ENCODE measurements around the gene MGAT4A. TPM values are rescaled to one million over a fixed set of nuclear protein-coding genes. Genes with fewer than 3 reads are reported as not detected.

Gene MGAT4A
- total RNA-seq, 4 donors from 2014 or later, result 12.6 to 50.0 (median 16.1) TPM

DNA sequence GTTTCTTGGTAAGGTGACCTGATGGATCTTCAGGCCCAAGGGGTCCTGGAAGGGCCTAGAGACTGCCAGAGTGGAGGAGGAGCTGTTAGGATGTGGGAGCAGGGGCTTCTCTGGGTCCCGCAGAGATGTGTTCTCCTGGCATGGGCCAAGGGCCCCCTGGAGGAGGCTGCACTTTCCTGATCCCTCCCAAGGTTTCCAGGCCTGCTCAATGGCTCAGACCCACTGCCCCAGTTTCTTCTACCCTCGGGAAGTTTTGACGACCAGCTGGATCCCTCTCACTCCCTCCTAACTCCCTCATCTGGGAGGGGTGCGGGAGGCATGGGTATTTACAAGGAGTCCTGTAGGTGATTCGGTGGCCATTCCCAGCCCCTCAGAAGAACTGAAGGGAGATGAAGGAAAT is 158.7 kb downstream of the MGAT4A start:
- Histone ChIP-seq H3K4me3 (no peak overlapping the region), H3K36me3 (peaks cover 0 to 99% (median 0%) of the 10 kb centered on the region in 3 donors), H3K27me3 (no peaks in the 10 kb centered on the region), H3K9me3 (no peaks in the 10 kb centered on the region), H3K4me1 (no peaks in the 10 kb centered on the region), H3K27ac (no peak overlapping the region)
- TF ChIP-seq, protein P1, sequence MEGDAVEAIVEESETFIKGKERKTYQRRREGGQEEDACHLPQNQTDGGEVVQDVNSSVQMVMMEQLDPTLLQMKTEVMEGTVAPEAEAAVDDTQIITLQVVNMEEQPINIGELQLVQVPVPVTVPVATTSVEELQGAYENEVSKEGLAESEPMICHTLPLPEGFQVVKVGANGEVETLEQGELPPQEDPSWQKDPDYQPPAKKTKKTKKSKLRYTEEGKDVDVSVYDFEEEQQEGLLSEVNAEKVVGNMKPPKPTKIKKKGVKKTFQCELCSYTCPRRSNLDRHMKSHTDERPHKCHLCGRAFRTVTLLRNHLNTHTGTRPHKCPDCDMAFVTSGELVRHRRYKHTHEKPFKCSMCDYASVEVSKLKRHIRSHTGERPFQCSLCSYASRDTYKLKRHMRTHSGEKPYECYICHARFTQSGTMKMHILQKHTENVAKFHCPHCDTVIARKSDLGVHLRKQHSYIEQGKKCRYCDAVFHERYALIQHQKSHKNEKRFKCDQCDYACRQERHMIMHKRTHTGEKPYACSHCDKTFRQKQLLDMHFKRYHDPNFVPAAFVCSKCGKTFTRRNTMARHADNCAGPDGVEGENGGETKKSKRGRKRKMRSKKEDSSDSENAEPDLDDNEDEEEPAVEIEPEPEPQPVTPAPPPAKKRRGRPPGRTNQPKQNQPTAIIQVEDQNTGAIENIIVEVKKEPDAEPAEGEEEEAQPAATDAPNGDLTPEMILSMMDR (IDR thresholded peaks at IDR 0.05), result no peak
- TF ChIP-seq EP300 (IDR thresholded peaks at IDR 0.05) (no peak), POLR2A (IDR thresholded peaks at IDR 0.05) (no peak)
- 85% methylated on average over 5 of the region's 5 CpGs for WGBS, 2 donors
- DNase-seq (ENCODE audit: low spot score in 2 of 2), result no peak

DNA sequence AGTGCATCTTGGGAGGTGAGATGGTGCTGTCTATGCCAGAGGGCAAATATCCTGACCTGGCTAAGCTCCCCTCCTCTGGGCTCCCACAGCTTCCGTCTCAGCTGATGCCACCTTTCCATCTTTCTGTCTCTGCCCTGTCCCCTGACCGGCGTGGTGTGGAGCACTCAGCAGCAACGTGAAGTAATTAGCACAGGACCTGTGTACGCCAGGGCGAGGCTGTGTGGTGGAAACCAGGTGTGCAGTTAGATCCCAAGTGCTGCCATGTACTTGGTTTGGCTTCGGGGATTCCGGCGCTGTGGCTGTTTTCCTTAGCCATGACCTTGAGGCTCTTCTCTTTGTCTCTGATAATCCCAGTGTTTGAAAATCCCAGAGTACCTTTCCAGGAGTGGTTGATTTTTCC is 159.1 kb downstream of the MGAT4A start:
- H3K36me3 ChIP-seq, result peaks cover 0 to 99% (median 0%) of the 10 kb centered on the region in 3 donors
- H3K4me3 ChIP-seq, result no peak overlapping the region
- no peaks in the 10 kb centered on the region for H3K9me3 ChIP-seq
- no peak overlapping the region for H3K27ac ChIP-seq
- no peaks in the 10 kb centered on the region for H3K4me1 ChIP-seq
- TF ChIP-seq POLR2A (IDR thresholded peaks at IDR 0.05) (no peak), EP300 (IDR thresholded peaks at IDR 0.05) (no peak)
- TF ChIP-seq, protein P1 (IDR thresholded peaks at IDR 0.05), result no peak
- no peaks in the 10 kb centered on the region for H3K27me3 ChIP-seq
- WGBS, 2 donors, result 94 to 95% methylated on average over 9 of the region's 9 CpGs
- DNase-seq (ENCODE audit: low spot score in 2 of 2), result no peak

DNA sequence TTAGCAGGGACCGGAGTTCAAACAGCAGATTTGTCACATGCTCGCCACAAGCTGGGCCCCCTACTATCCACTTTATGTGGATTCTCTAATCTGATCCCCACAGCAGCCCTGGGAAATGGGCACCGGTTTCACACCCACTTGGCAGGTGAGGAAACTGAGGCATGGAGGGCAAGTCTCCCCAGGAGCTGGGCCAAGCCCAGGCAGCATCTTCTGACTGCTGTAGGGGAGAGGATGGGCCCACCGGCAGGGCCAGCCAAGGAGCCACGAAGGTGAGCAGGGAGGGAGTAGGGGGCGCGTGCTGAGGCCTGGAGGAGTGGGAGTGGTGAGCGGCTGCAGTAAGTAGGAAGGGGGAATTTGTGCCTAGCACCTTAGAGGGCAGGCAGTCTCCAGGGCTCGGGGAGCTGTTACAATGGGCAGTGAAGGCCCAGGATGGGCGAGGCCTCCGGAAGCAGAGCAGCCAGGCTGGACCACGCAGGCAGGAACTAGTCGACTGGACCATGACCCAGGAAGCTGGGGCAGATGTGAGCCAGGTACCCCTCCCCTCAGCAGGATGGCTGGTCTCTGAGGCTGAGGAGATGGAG is 159.7 kb downstream of the MGAT4A start:
- Histone ChIP-seq H3K4me1 (no peaks in the 10 kb centered on the region), H3K4me3 (no peak overlapping the region), H3K27ac (no peak overlapping the region), H3K27me3 (no peaks in the 10 kb centered on the region), H3K9me3 (no peaks in the 10 kb centered on the region), H3K36me3 (peaks cover 0 to 99% (median 0%) of the 10 kb centered on the region in 3 donors)
- no peak for DNase-seq (ENCODE audit: low spot score in 2 of 2)
- WGBS, 2 donors, result 91 to 95% methylated on average over 12 of the region's 13 CpGs
- no peak for TF ChIP-seq POLR2A (IDR thresholded peaks at IDR 0.05)

DNA sequence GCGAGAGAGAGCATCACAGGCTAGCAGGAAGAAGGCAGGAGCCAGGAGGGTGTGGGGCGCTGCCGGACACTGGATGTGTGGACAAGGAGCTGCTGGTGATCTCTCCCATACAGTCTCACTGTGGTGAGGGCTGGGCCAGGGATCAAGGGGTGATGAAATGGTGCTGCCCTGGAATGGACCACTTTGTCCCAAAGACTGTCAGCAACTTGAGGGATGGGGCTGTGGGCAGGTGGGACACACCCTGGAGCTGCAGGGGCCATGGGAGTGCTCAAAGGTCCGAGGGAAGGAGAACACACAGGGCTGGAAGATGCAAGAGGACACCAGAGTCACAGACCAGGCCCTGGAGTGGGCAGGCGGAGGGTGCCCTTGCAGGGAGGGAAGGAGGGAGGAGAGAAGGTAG is 160.6 kb downstream of the MGAT4A start:
- DNase-seq (ENCODE audit: low spot score in 2 of 2), result no peak
- TF ChIP-seq POLR2A (IDR thresholded peaks at IDR 0.05), result no peak
- TF ChIP-seq EP300 (IDR thresholded peaks at IDR 0.05), result no peak
- TF ChIP-seq, protein P1 (IDR thresholded peaks at IDR 0.05), result no peak
- Histone ChIP-seq H3K27me3 (no peaks in the 10 kb centered on the region), H3K9me3 (no peaks in the 10 kb centered on the region), H3K4me3 (no peak overlapping the region), H3K27ac (no peak overlapping the region), H3K36me3 (peaks cover 0 to 100% (median 0%) of the 10 kb centered on the region in 3 donors), H3K4me1 (no peaks in the 10 kb centered on the region)
- WGBS, 2 donors, result 89 to 95% methylated on average over 5 of the region's 5 CpGs

DNA sequence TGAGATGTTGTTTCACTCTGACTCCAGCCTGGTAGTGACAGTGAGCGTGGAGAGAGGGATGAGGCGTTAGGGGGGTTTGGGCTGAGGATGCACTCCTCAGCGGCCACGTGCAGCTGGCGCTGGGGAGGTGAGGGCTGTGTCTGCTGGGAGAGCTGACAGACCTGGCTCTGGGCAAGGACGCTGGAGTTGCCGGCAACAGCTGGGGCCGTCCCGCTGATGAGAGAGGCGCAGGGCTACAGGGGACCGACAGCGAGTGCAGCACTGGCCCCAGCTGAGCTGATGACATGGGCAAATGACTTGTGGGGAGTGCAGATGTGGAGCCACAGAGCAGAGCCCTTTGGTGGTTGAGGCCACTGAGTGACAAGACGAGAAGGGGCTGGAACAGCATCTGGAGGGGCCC is 161.0 kb downstream of the MGAT4A start:
- H3K27ac ChIP-seq, result no peak overlapping the region
- no peaks in the 10 kb centered on the region for H3K4me1 ChIP-seq
- H3K4me3 ChIP-seq, result no peak overlapping the region
- no peaks in the 10 kb centered on the region for H3K9me3 ChIP-seq
- DNase-seq (ENCODE audit: low spot score in 2 of 2), result no peak
- TF ChIP-seq POLR2A (IDR thresholded peaks at IDR 0.05) (no peak), EP300 (IDR thresholded peaks at IDR 0.05) (no peak)
- TF ChIP-seq, protein P1 (IDR thresholded peaks at IDR 0.05), result no peak
- WGBS, 2 donors, result 94 to 95% methylated on average over 13 of the region's 13 CpGs
- no peaks in the 10 kb centered on the region for H3K27me3 ChIP-seq
- H3K36me3 ChIP-seq, result peaks cover 0 to 100% (median 0%) of the 10 kb centered on the region in 3 donors
